Measurements from ENCODE around the gene MYO1D.
"Not testable (repeated sequence)": the region's sequence is repeated elsewhere in the genome, so short reads cannot be mapped to it uniquely, and the experiment has no call there.

The MYO1D gene

DNA sequence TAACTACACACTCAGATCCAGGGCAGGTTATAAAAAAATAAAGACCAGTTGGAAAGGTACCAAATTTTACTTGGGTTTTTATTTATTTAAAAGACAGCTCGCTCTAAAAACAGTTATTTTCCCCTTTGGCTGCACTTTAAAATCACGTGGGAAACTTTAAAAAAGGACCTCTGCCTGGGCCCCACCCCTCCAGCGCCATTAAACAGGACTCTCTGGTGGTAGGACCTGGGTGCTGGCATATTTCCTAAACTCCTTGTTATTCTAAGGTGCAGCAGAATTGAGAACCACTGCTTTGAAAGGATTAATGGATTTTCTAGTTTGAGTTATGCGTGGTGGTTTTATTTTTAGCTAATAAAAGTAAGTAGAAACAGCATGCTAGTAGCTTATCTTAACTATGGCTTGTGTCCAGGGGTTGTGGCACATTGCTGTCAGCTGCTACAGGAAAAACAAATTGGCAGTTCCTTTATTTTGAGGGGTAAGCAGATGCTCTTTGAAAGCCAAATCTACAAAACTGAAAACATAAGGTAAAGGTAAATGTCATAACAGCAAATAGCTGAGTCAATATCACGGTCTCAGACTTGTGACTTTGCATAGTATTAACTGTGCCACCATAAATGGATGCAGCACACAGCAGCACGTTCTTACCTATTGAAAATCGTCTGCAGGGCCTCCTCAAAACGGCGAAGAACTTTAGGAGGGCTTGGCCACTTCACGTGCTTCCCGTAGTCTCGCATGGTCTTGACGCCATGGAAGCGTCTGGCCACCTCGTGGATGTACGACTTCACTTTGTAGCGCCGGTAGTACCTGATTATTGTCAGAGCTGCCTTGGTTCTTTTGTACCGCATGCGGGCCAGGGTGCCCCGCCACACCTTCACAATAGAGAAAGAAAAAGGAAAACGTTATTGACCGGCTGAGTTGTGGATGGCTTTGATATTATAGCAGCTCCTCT lies 218.2 kb downstream of the MYO1D start:
- no peak for DNase-seq

DNA sequence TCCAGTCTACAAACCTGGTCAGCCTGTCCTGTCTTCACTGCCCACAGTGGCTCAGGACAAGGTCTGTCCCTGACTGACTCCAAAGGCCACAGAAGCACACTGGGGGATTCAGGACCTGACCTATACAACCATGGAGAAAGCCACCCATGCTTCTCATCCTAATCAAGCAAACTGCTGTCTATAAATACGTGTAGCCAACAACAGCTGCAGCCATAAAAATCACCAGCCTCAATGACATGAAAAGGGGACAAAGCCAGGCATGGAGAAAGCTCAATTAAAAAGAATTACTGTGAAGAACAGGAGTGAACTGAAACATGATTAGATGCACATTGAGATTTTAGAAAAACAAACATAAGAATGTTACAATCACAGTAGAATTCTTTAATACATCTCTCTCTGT lies 220.0 kb downstream of the MYO1D start:
- DNase-seq, result no peak

DNA sequence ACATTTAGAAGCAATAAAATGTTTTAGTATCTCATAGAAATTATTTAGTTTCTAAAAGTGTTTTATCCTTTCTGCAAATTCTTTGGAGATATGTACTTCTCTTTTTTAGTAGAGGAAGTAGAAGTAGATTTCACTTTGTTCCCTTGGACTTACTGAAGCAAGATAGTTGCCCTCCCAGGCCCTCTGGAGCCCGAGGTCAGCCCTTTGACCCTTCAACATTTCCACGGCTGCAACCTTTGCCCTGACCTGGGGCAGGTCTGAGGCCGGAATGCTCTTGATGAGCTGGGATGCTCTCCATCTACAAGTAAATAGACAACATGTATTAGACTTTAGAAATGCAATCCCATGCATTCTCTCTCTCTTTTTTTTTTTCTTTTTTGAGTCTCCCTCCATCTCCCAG lies 222.6 kb downstream of the MYO1D start:
- no peak for DNase-seq

DNA sequence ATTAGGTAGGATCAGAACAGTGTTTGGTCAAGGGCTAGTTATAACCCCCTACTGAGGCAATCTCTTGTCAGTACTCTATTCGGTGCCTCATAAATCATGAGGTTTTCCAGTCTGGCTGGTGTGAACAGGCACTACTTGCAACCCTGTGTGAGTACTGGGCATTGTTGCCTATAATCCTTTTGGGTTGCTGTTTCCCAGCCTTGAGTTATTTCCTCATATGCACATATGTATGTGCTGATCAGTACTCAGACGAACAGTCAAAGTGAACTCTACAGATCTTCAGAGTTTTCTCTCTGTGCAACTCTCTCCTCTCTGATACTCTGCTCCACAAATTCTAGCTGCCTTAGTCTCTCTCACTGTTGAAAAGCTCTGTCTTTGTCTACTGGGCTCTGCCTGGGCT lies 225.8 kb downstream of the MYO1D start:
- no peak for DNase-seq

DNA sequence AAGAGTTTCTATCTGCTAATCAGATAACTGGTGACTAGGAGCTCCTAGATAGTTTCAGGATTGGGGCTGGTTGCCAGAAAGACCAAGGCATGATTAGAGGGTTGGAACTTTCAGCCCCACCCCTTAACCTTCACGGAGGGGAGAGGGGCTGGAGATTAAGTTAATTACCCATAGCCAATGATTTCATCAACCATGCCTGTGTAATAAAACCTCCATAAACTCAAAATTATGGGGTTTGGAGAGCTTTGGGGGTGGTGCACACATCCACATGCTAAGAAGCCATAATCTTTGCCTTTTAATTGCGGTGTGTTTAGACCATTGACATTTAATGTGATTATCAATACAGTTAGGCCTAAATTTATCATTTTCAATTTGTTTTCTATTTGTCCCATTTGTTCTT lies 228.5 kb downstream of the MYO1D start:
- DNase-seq, result no peak

DNA sequence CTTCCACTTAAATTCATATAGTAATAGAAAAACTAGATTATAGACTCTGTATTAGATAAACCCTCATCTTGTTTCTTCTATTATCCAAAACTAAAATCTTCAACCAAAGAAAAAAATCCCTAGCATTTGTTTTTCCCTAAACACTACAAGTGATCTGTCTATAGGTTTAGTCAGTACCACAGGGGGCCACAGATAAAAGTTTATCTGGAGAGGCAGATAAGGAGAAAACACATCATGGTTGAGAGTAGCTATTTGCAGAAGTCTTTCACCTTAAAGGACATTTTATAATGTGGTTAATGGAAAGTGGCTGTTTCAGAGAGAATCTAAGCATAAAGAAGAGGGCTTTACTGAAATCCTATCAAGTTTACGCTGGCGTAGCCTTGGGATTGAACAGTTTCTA lies 230.0 kb downstream of the MYO1D start:
- no peak for DNase-seq

DNA sequence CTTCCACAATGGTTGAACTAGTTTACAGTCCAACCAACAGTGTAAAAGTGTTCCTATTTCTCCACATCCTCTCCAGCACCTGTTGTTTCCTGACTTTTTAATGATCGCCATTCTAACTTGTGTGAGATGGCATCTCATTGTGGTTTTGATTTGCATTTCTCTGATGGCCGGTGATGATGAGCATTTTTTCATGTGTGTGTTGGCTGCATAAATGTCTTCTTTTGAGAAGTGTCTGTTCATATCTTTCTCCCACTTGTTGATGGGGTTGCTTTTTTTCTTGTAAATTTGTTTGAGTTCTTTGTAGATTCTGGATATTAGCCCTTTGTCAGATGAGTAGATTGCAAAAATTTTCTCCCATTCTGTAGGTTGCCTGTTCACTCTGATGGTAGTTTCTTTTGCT lies 235.4 kb downstream of the MYO1D start:
- not testable (repeated sequence) for DNase-seq

DNA sequence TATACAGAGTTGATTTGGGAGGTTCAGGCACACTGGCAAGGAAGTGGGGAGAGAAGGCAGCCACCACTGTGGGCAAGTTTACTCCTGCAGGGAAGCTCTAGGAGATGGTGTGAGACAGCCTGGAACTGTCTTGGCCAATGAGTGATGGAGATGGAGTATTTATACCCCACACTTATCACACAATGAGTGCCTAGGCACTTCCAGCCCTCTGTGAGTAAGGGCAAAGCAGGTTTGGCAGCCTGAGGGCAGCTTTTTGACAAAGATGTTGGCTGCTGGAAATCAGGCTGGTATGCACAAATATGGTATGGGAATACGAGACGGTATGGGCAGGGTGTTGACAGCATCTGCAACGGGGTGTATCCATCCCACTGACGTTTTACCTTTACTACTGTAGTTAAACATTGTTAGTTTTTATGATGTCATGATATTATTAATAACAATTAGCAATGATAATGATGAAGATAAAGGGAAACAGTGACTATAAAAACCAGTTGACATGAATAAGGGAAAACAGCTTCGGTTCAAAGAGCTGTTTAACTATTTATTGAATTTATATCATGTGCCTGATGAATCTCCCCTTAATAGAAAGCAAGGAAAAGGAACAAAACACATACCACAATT lies 240.2 kb downstream of the MYO1D start:
- no peak for DNase-seq

DNA sequence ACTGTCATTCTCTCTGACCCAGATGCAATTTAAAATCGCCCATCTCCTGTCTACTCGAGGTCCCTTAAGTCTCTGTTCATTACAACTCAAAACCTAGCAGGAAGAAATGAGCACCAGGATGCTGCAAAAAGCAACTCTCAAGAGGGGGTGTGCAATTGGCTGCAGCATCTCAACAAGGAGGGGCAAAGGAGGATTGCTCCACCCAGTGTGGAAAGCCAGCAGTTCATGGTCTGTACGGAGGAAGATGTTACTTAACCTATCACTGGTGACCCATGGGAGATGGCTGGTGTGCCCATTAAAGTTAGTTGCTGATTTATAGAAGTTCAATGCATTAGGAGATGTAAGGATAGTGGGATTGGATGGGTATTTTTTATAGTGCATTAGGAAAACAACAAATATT lies 242.8 kb downstream of the MYO1D start:
- no peak for DNase-seq

DNA sequence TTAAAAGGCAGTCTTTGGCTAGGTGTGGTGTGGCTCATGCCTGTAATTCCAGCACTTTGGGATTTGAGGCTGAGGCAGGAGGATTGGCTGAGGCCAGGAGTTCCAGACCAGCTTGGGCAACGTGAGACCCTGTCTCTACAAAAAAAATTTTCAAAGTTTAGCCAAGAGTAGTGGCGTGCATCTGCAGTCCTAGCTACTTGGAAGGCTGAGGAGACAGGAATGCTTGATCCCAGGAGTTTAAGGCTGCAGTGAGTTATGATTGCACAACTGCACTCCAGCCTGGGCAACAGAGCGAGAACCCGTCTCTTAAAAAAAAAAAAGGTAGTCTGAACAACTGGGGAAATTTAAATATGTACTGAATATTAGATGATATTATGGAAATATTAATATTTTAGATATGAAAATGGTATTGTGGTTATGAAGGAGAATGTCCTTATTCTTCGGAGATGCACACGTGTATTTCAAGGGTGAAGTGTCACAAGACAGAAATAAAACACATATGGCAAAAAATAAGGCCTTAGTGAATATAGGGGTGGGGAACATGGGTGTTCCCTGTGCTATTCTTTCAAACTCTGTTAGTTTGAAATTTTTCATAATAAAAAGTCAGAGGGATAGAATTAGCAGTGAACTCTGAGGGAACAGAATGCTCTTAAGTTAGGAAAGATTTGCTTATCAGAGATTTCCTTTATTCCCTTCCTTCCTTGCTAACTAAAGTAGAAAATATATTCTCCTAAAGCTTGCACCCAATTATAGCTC lies 245.4 kb downstream of the MYO1D start:
- DNase-seq, result no peak

DNA sequence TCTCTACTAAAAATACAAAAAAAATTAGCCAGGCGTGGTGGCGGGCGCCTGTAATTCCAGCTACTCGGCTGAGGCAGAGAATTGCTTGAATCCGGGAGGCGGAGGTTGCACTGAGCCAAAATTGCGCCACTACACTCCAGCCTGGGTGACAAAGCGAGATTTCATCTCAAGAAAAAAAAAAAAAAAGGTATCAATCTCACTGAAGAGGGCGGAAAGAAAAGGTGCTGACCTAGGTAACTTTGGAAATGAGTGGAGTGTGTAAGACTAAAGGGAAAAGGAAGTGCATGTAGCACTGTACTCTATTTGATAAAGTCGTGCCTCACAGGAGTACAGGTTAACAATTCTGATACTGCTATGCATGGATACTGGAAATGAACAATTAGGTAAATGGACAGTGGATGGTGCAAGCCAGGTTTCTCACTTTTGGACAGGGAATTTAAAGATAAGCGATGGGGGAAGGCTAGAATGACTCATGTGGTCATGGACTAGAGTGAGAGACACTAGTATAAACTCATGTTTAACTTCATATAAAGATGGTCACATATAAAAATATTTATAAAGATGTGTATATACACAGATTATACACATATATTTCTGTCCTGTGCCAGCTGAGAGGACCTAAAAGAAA lies 247.2 kb downstream of the MYO1D start:
- DNase-seq, result no peak

DNA sequence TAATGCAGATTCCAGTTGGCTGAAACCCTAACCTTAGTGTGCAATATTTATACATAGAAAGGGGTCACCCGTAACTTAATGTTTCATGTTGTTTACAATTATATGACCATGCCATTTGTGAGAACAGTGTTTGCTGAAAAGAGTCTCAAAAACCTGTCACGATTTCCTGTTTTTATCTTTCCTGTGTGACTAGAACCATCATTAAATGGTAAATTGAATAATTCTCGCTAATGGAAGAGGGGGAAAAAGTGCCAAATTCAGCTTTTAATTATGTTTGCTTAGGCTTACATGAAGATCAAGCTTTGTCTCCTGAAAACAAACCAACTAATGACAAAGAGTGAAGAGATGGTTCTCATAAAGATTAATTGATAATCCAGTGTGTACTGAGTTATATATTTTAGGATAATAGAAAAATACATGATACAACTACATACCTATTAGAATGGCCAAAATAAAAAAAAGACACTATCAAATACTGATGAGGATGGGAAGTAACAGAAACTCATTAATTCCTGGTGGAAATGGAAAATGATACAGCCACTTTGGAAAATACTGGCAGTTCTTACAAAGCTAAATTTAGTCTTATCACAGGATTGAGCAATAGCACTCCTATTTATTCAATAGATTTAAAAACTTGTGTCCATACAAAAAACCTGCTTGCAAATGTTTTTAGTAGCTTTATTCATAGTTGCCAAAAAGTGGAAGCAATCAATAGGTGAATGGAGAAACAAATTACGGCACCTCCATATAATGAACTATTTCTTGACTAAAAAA lies 248.5 kb downstream of the MYO1D start:
- no peak for DNase-seq

DNA sequence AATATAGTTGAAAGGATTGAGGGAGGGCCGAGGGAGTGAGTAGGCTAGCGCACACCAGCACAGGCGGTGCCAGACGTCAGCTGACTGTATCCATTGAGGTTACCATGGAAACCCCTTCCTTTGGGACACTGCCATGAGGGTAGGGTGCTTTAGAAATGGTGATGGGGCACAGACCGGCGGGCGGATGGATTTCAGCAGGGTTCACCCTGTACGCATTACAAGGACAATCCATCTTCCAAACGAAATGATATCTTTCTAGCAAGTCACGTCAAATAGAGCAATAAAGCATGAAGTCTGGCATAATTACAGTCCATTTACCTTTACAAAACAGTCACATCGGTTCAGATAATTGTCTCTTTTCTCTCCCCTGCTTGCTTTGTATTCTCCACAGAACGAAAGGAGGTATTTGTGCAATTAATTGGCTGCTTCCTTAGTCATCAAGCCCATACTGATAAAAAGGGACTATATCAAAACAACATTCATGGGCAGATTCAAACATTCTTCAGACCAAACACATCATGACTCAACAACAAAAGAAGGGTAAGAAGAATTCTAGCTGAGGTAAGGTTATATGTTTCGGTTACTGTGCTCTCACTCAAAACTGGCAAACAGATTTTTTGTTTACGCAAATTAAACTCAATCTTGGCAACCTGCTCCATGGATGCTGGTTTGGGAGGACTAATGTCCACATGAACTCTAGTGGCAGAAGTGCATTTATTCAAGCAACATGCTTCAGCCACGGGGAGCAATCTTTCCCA lies 249.5 kb downstream of the MYO1D start:
- DNase-seq, result peak; percentile 74

DNA sequence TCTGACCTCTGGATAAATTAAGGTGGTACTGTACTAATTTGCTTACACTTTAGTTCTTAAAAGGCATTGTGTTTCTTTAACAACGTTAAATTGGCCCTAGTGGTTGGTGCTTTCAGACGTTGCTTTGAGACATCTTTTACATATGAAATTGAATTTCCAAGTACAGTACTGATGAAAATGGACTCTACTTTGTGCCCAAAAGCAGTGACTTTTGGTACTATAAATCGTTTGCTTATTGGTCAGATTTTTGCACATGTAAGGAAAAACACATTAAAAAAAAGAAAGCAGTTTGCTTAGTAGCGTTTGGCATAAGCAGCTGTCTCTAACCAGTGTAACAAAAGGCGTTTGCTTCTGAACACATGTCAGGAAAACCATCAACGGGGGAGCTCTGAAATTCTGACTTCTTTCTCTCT lies 250.5 kb downstream of the MYO1D start:
- DNase-seq, result no peak

DNA sequence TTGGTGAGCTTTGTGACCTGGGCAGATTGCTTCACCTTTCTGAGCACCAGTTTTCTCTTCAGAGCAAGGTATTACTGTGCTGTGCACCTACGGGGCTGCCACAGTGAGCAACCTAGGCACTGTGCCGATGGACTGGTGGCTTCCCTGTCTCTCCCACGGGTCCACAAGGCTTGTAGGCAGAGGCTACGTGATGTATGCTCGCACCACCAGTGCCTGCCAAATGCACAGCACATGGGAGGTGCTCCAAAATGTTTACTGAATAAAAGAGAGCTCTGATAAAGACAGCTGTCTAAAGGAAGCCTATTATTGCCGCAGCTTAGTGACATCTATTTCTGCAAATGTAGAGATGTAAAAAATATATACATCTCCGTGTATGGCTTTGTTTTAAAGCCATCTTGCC lies 251.0 kb downstream of the MYO1D start:
- peak; percentile 70 for DNase-seq

DNA sequence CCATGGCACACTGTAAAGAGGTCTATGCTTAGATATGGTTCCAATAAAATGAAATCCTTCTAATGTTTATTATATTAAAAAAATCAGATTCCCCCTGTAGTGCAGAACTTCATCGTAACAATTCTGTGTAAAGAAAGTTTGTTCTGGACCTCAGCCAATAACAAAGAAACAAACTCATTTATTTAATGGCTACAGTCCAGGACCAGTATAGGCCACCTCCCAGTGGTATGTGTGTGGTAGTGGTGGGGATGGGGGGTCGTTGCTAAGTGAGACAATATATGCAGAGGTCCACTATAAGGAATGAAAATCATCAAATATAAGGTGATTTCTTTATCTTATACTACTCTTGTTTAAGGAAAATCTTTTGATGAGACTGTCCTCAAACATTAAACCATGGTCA lies 253.7 kb downstream of the MYO1D start:
- no peak for DNase-seq

DNA sequence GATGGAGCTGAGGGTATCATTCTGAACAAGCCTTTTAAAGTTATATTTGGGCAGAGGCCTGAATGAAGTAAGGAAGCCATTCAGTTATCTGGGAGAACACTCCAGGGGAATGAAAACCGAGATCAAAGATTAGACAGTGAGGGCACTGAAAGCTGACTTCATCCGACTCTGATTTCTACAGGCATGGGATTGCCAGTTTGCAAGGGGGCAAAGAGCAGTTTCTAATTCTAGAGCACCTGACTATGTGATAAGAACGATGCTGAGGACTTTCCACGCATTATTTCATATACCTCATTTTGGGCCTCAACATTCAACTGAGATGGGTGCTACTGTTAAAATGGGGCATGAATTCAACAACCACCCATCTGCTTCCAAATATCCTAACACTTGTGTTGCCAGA lies 254.4 kb downstream of the MYO1D start:
- DNase-seq, result no peak

DNA sequence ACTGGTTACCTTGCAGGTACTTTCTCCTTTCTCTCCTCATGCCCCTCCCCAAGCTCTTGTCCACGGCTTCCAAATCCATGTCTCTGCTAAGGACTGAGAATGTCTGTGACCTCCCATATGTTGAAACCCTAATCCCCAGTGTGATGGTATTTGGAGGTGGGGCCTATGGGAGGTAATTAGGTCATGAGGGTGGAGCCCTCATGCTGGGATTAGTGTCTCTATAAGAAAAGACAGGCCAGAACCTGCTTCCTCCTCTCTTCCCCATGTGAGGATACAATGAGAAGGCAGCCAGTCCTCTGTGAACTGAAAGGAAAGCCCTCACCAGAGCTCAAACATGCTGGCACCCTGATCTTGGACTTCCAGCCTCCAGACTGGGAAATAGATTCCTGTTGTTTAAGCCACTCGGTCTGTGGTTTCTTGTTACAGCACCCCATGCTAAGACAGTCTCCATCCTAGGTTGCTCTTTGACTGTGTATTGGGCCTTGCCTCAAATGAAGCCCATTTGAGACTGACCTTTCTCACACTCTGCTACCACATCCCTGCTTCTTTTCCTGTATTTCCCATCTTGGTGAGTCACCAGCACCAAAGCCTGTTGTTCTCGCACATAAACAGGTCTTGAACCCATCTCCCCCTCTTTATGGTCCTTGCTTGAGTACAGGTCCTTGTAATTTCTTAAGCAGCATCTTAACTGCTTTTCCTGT lies 255.2 kb downstream of the MYO1D start:
- DNase-seq, result no peak

DNA sequence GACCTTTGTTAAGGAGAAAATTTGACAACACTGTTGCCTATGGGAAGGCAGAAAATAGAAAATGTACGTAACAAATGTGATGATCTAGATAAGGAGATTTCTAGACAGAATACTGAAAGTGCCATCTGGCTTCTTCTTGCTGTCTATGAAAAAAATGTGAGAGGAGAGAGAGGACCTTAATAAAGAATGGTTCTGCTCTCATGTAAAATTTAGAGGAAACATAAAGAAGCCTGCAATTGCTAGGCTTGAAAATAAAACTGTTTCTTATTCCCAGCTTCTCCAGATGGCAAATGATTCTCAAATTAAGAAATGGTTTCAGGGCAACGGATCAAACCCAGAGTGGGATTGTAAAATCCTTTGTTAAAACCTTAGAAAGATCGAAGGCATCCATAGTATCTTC lies 261.6 kb downstream of the MYO1D start:
- DNase-seq, result no peak

DNA sequence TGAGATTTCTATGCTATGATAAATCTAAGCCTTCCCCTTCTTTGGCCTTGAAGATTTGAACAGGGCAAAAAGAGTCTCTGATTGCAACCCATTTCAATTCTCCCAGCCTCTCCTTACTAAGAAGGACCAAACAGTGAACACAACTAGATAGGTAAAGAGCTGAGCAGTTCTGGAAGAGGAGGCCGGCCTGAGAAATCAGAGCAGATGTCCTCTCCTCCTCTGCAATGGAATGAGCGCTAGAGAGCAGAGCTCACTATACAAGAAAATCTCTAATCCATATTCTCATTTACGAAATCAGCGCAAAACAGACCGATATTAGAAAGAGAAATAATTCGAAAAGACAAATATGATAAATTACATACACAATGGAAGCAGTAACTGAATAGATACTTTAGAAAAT lies 266.0 kb downstream of the MYO1D start:
- no peak for DNase-seq

Measured in DMS153 (cell line).